HEK293T (cell line): ENCODE measurements around the gene OPALIN.

ENCODE experiments used
- CTCF ChIA-PET: fragments of 350-600 bp; formaldehyde crosslinking; extraction: SDS; loops from one replicate; lab custom pipeline; 2021; ENCODE audit warnings: antibody characterized with exemption, inconsistent platforms; lab: Yijun Ruan, JAX
- POLR2A ChIA-PET: fragments of 350-600 bp; formaldehyde crosslinking; extraction: SDS; loops from one replicate; lab custom pipeline; 2020; ENCODE audit warnings: antibody characterized with exemption, inconsistent platforms; lab: Yijun Ruan, JAX
- DNase-seq: peaks from one replicate; pipeline ENCODE4 v3.0.0; 2012; ENCODE audit warnings: mixed read lengths; ENCODE audit errors: extremely low spot score
- ARNT ChIP-seq: fragments of 450-650 bp; IDR thresholded peaks from 2 replicates; pipeline ENCODE4 v1.6.1; 2017; ENCODE audit warnings: mild to moderate bottlenecking
- BHLHE40 ChIP-seq: fragments of 450-650 bp; IDR thresholded peaks from 2 replicates; pipeline ENCODE4 v1.6.1; 2016; ENCODE audit warnings: mild to moderate bottlenecking, moderate library complexity, borderline replicate concordance
- CTBP1 ChIP-seq: fragments of 450-650 bp; IDR thresholded peaks from 2 replicates; pipeline ENCODE4 v1.6.1; 2016; ENCODE audit warnings: borderline replicate concordance
- ELF4 ChIP-seq: fragments of 450-650 bp; IDR thresholded peaks from 2 replicates; pipeline ENCODE4 v1.6.1; 2017; ENCODE audit warnings: antibody characterized with exemption
- FOXA1 ChIP-seq: fragments of 450-650 bp; IDR thresholded peaks from 2 replicates; pipeline ENCODE4 v1.6.1; 2016; ENCODE audit warnings: mild to moderate bottlenecking
- FOXK2 ChIP-seq: fragments of 450-650 bp; IDR thresholded peaks from 2 replicates; pipeline ENCODE4 v1.6.1; 2016; ENCODE audit warnings: mild to moderate bottlenecking
- FOXM1 ChIP-seq: fragments of 450-650 bp; IDR thresholded peaks from 2 replicates; pipeline ENCODE4 v1.6.1; 2017; ENCODE audit warnings: mild to moderate bottlenecking, borderline replicate concordance
- HDGF ChIP-seq: fragments of 450-650 bp; IDR thresholded peaks from 2 replicates; pipeline ENCODE4 v1.6.1; 2017; ENCODE audit warnings: antibody characterized with exemption, borderline replicate concordance
- L3MBTL2 ChIP-seq: fragments of 450-650 bp; conservative IDR thresholded peaks from 2 replicates; pipeline ENCODE4 v1.6.1; 2016; ENCODE audit warnings: mild to moderate bottlenecking
- LEF1 ChIP-seq: fragments of 450-650 bp; IDR thresholded peaks from 2 replicates; pipeline ENCODE4 v1.6.1; 2017; ENCODE audit warnings: mild to moderate bottlenecking, borderline replicate concordance
- NFRKB ChIP-seq: fragments of 450-650 bp; IDR thresholded peaks from 2 replicates; pipeline ENCODE4 v1.6.1; 2016; ENCODE audit warnings: mild to moderate bottlenecking, moderate library complexity
- SP1 ChIP-seq: fragments of 450-650 bp; IDR thresholded peaks from 2 replicates; pipeline ENCODE4 v1.6.1; 2017
- SUZ12 ChIP-seq: fragments of 450-650 bp; IDR thresholded peaks from 2 replicates; pipeline ENCODE4 v1.6.1; 2016; ENCODE audit warnings: mild to moderate bottlenecking
- TARDBP ChIP-seq: fragments of 450-650 bp; IDR thresholded peaks from 2 replicates; pipeline ENCODE4 v1.6.1; 2016
- ZNF384 ChIP-seq: fragments of 450-650 bp; IDR thresholded peaks from 2 replicates; pipeline ENCODE4 v1.6.1; 2016
- TF ChIP-seq, protein P1 (sequence below): fragments of 450-650 bp; IDR thresholded peaks from 2 replicates; pipeline ENCODE4 v1.6.1; 2016

The OPALIN gene

DNA sequence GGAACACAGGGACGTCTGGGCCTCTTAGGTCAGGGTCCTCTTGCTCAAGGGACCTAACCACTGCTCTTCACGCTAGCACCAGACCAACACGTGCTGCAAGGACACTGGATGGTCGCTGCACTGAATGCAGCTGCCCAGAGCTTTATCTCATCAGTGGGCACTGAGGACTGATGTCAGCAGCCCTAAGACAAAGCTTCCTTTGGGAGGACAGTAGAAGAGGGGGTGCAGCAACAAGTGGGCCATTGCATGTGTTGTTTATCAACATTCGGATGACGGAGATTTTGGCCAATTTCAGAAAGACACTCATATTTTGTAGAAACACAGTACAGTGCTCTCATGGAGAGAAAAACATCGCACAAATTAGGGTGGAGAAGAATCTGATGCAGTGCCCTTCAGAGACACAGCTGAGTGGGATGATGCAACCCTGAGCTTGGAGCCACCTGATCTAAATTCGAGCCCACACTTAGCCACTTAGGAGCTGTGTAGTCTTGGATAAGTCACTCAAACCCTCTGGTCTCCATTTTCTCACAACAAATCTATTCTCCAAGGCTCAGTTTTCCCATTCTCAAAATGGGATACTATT lies 1.7 kb downstream of the OPALIN start:
- ChIA-PET CTCF (no interaction called here), POLR2A (no interaction called here)
- TF ChIP-seq ELF4 (no peak), FOXK2 (no peak), SUZ12 (no peak), ZNF384 (no peak), SP1 (no peak), CTBP1 (no peak), LEF1 (no peak), NFRKB (no peak), FOXM1 (no peak)
- no peak for DNase-seq

- no peak for TF ChIP-seq BHLHE40
- no peak for TF ChIP-seq ARNT
- TF ChIP-seq ELF4, result no peak
- no peak for TF ChIP-seq CTBP1
- TF ChIP-seq SP1, result no peak
- TF ChIP-seq FOXM1, result no peak
- TF ChIP-seq ZNF384, result no peak
- TF ChIP-seq TARDBP, result no peak
- no peak for TF ChIP-seq L3MBTL2
- TF ChIP-seq HDGF, result no peak
- TF ChIP-seq SUZ12, result no peak
- ChIA-PET CTCF (no interaction called here), POLR2A (no interaction called here)
- no peak for DNase-seq
These were observed 6.2 kb downstream of the OPALIN start for GRCh38 chr10:96352582-96352981.

- no peak for TF ChIP-seq HDGF
- TF ChIP-seq ELF4, result no peak
- no peak for TF ChIP-seq SUZ12
- TF ChIP-seq FOXA1, result no peak
- TF ChIP-seq TARDBP, result no peak
- TF ChIP-seq, protein P1, sequence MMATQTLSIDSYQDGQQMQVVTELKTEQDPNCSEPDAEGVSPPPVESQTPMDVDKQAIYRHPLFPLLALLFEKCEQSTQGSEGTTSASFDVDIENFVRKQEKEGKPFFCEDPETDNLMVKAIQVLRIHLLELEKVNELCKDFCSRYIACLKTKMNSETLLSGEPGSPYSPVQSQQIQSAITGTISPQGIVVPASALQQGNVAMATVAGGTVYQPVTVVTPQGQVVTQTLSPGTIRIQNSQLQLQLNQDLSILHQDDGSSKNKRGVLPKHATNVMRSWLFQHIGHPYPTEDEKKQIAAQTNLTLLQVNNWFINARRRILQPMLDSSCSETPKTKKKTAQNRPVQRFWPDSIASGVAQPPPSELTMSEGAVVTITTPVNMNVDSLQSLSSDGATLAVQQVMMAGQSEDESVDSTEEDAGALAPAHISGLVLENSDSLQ, result no peak
- TF ChIP-seq CTBP1, result no peak
- TF ChIP-seq NFRKB, result no peak
- no peak for TF ChIP-seq ARNT
- no peak for TF ChIP-seq FOXK2
- no peak for TF ChIP-seq FOXM1
- TF ChIP-seq BHLHE40, result no peak
- no peak for TF ChIP-seq ZNF384
- no peak for TF ChIP-seq SP1
- no peak for TF ChIP-seq LEF1
- no peak for TF ChIP-seq L3MBTL2
- DNase-seq, result no peak
- POLR2A ChIA-PET, result no interaction called here
- CTCF ChIA-PET, result interaction anchor here (0.5 kb wide), 1 partner anchor 125 kb away, joined by 3 read pairs; no protein-coding TSS in a partner anchor
These were observed 6.8 kb downstream of the OPALIN start for GRCh38 chr10:96352027-96352426.

DNA sequence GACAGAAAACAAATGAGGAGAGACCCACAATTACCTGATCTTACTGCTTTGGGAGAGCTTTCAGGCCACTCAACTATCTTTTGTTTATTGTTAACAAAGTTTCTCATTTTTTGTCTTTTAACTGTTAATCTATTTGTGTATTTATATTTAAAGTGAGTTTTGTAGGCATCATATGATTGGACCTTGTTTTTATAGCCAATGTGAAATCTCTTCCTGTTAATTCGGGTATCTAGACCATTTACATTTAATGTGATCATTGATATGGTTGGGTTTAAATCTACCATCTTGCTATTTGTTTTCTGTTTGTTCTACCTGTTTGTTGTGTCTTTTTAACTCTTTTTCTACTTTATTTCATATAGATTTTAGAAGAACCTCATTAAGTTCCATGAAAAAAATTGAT lies 12.5 kb downstream of the OPALIN start:
- no peak for DNase-seq
- CTCF ChIA-PET, result interaction anchor here (0.7 kb wide), 1 partner anchor 117 kb away, joined by 3 read pairs; no protein-coding TSS in a partner anchor
- TF ChIP-seq SP1, result no peak
- TF ChIP-seq HDGF, result no peak
- TF ChIP-seq TARDBP, result no peak
- TF ChIP-seq ZNF384, result no peak
- no peak for TF ChIP-seq NFRKB
- TF ChIP-seq FOXM1, result no peak
- no peak for TF ChIP-seq BHLHE40
- no peak for TF ChIP-seq L3MBTL2
- POLR2A ChIA-PET, result no interaction called here

- CTCF ChIA-PET, result no interaction called here
- no peak for TF ChIP-seq CTBP1
- TF ChIP-seq SP1, result no peak
- TF ChIP-seq TARDBP, result no peak
- no peak for TF ChIP-seq ARNT
- no peak for TF ChIP-seq ZNF384
- TF ChIP-seq NFRKB, result no peak
- no peak for TF ChIP-seq SUZ12
- TF ChIP-seq, protein P1, result no peak
- DNase-seq, result no peak
- POLR2A ChIA-PET, result no interaction called here
These were observed 13.6 kb downstream of the OPALIN start for GRCh38 chr10:96345222-96345621.

DNA sequence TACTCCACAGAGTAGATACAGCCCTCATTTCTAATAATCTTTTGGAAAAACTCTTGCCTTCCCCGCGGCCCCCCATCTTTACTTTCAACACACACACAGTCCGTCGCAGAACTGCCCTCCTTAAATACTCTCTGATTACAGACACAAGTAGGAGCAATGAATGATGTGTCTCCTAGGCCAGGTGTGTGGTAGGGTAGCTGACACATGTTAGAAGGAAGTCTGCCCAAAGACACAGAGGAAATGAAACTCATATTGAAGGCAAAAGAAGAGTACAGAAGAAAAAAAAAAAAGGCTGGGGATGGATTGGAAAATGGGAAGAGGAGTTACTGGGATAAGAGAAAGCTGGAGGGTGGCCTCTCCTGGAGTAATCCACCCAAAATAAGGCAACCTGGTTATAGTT lies 14.6 kb downstream of the OPALIN start:
- ChIA-PET CTCF (no interaction called here), POLR2A (no interaction called here)
- no peak for DNase-seq
- TF ChIP-seq, protein P1, result no peak
- TF ChIP-seq FOXA1, result no peak
- no peak for TF ChIP-seq FOXK2
- TF ChIP-seq NFRKB, result no peak
- TF ChIP-seq TARDBP, result no peak
- no peak for TF ChIP-seq ZNF384
- TF ChIP-seq SP1, result no peak

DNA sequence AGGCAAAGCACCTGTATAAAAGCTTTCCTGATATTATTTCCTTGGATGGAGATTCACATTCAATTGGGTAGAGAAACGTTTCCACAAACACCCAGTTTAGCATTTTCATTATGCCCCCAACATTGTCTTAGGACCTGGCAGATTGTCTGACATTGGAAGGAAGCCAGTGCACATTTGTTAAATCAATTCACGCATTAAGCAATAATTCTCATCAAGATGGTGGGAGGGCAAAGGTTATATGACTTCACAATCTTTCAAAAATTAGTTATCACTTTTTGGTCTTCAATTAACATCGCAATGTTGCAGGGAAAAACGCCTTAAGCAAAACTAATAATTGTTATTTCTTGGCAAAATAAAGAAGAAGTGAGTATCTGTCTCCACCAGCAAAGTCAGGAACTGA lies 16.4 kb downstream of the OPALIN start:
- CTCF ChIA-PET, result no interaction called here
- TF ChIP-seq FOXM1 (no peak), HDGF (no peak), ARNT (no peak), ELF4 (no peak), CTBP1 (no peak), LEF1 (no peak), NFRKB (no peak)
- TF ChIP-seq, protein P1, result no peak
- DNase-seq, result no peak
- POLR2A ChIA-PET, result no interaction called here
